Bronchial epithelial cell (primary cell): ENCODE data around the gene IL36RN. TPM values are rescaled to one million over a fixed set of nuclear protein-coding genes. Genes with fewer than 3 reads are reported as not detected.

Experiments used
- DNase-seq: peaks from one replicate; pipeline ENCODE4 v3.0.0-alpha.2; 2010; ENCODE audit warnings: low read depth
- FAIRE-seq: peaks from 2 replicates; lab custom pipeline; 2011; peaks lifted over from hg19 to GRCh38; lab: Jason Lieb, UNC
- H3K27me3 ChIP-seq: 2 replicates; pipeline ENCODE4 v1.5.1; 2011; ENCODE audit warnings: low read length; ENCODE audit not compliant: control insufficient read depth, insufficient read depth
- H3K36me3 ChIP-seq: 2 replicates; pipeline ENCODE4 v1.5.1; 2011; ENCODE audit warnings: low read length; ENCODE audit not compliant: control insufficient read depth, insufficient read depth
- H3K4me3 ChIP-seq: 2 replicates; pipeline ENCODE4 v1.5.1; 2011; ENCODE audit warnings: mild to moderate bottlenecking, low read depth, low read length, control low read depth
- CTCF ChIP-seq: IDR thresholded peaks from 2 replicates; pipeline ENCODE4 v1.5.1; 2011; ENCODE audit warnings: mild to moderate bottlenecking, moderate library complexity, low read length, control low read depth, inconsistent platforms; ENCODE audit not compliant: insufficient read depth, severe bottlenecking
- total RNA-seq: library from RNA; depleted of rRNA; stranded (reverse); fragments of >200 nt; gene quantifications from 2 replicates; pipeline ENCODE4 v1.2.1, GENCODE V29; 2014

Gene IL36RN
- total RNA-seq, 1 donor from 2014 or later, result 1.1 TPM

DNA sequence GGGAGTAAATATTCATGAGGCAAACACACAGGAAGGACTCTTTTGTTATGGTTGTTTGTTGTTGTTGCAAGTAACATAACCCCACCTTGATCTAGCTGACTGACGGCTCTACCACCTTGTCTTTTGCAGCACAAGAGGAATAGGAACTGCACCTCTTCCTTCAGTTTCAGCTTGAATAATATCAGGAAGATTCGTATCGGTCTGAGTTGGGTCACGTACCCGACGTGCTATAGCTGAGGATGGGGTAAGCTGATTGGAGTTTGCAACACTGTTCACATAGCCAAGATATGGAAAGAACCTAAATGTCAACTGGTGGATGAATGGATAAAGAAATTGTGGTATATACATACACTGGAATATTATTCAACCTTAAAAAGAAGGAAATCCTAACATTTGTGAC, 53.9 kb downstream of the IL36RN start:
- no peaks in the 10 kb centered on the region for H3K27me3 ChIP-seq
- DNase-seq, result no peak
- H3K4me3 ChIP-seq, result no peak overlapping the region
- H3K36me3 ChIP-seq, result no peaks in the 10 kb centered on the region
- TF ChIP-seq CTCF, result no peak
- no peak for FAIRE-seq

DNA sequence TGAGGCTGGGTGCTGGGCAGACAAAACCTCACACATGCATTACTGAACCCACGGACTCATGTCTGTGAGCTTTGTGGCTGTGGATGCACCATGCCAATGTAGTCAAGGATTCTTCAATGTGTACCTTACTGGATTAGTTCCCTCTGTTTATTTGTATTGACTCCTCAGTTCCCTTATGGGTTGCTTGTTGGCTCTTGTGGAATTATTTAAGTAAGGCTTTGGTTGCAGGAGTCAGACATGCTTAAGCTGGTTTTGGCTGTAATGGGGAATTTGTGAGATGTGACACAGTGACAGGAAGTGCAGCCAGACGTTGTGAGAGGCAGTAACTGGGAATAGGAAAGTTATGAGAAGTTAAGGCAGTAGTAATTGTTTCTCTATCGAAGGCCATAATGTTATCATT, 54.8 kb downstream of the IL36RN start:
- H3K27me3 ChIP-seq, result no peaks in the 10 kb centered on the region
- no peak for FAIRE-seq
- DNase-seq, result peak; percentile 87
- no peak for TF ChIP-seq CTCF
- no peak overlapping the region for H3K4me3 ChIP-seq
- H3K36me3 ChIP-seq, result no peaks in the 10 kb centered on the region

Other genes with a start within 250 kb of the IL36RN start
- 22.6 and 41.0 TPM in 2 replicates for gene IL1B, start 222.4 kb upstream of the IL36RN start, total RNA-seq
- gene IL37, start 148.0 kb upstream of the IL36RN start, total RNA-seq, result not detected in 2 replicates
- gene IL36G, start 81.2 kb upstream of the IL36RN start, total RNA-seq, result 0.51 TPM in 1 of 2 replicates, not detected in the other
- gene IL36A, start 53.7 kb upstream of the IL36RN start, total RNA-seq, result 6.3 and 11.5 TPM in 2 replicates
- 0.13 TPM in 1 of 2 replicates, not detected in the other for gene IL36B, start 6.3 kb upstream of the IL36RN start, total RNA-seq
- not detected in 2 replicates for gene IL1F10, start 8.8 kb downstream of the IL36RN start, total RNA-seq
- gene IL1RN, start 68.4 kb downstream of the IL36RN start, total RNA-seq, result 71.9 and 113 TPM in 2 replicates
- gene PSD4, start 114.8 kb downstream of the IL36RN start, total RNA-seq, result 25.0 and 27.0 TPM in 2 replicates
- 3.5 TPM in 1 of 2 replicates, not detected in the other for gene PAX8, start 219.7 kb downstream of the IL36RN start, total RNA-seq